ENCODE data around the gene ZNF277. TPM values are rescaled to one million over a fixed set of nuclear protein-coding genes. Genes with fewer than 3 reads are reported as not detected.

The ZNF277 gene
- total RNA-seq, 1 experiment from 2014 or later: 21.3 TPM

- TF ChIP-seq, protein P1, sequence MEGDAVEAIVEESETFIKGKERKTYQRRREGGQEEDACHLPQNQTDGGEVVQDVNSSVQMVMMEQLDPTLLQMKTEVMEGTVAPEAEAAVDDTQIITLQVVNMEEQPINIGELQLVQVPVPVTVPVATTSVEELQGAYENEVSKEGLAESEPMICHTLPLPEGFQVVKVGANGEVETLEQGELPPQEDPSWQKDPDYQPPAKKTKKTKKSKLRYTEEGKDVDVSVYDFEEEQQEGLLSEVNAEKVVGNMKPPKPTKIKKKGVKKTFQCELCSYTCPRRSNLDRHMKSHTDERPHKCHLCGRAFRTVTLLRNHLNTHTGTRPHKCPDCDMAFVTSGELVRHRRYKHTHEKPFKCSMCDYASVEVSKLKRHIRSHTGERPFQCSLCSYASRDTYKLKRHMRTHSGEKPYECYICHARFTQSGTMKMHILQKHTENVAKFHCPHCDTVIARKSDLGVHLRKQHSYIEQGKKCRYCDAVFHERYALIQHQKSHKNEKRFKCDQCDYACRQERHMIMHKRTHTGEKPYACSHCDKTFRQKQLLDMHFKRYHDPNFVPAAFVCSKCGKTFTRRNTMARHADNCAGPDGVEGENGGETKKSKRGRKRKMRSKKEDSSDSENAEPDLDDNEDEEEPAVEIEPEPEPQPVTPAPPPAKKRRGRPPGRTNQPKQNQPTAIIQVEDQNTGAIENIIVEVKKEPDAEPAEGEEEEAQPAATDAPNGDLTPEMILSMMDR (IDR thresholded peaks at IDR 0.05 in 2 of 3, conservative IDR thresholded peaks at IDR 0.05 in 1 of 3; ENCODE audit: borderline replicate concordance in 1 of 3, insufficient read depth in 1 of 3, low read depth in 2 of 3, low read length in 2 of 3): no peak
- no peak for TF ChIP-seq ELF1 (IDR thresholded peaks at IDR 0.05; ENCODE audit: borderline replicate concordance, low read depth)
These were observed 130.6 kb downstream of the ZNF277 start (continued) for GRCh38 chr7:112336936-112337576.

DNA sequence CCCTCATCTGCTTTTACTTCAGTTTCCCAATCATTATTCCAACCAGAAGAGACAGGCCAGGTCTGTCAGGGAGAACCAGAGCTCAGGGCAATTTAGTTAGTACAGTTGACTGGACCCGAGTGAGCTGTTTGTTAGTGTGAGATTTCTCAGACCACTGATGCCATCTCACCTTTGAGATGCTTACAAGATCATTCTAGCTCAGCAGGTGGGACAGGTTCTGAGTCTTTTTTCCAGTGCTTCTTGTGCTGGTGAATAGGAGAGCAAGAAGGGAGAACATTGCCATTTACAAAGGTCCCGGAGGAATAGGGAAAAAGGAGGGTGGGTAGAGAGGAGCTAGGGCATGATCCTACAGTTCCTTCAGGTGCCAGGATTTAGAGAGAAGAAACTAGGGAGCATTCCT is 131.4 kb downstream of the ZNF277 start:
- BruUV-seq (replicated peaks): no TSS peak
- no peaks in the 10 kb centered on the region for H3K4me1 ChIP-seq (ENCODE audit: control insufficient read depth in 1 of 2, insufficient read depth in 2 of 2, low read length in 2 of 2)
- no peaks in the 10 kb centered on the region for H4K20me1 ChIP-seq (ENCODE audit: insufficient read depth)
- no peaks in the 10 kb centered on the region for H3K79me2 ChIP-seq (ENCODE audit: insufficient read depth, low read length)
- H3K9me3 ChIP-seq (ENCODE audit: control insufficient read depth in 1 of 2, insufficient read depth in 1 of 2, low read depth in 1 of 2, low read length in 2 of 2): no peaks in the 10 kb centered on the region
- no peak overlapping the region for H3K9ac ChIP-seq (ENCODE audit: low read length)
- intact Hi-C loops (cut with micrococcal nuclease): no loop called here
- no peak for DNase-seq (ENCODE audit: low read depth, low spot score)
- H3K36me3 ChIP-seq (ENCODE audit: control insufficient read depth in 1 of 2, insufficient read depth in 2 of 2, low read length in 2 of 2): peaks cover 0 to 7% of the 10 kb centered on the region in 2 experiments; a peak in 1 of 4 replicates
- H3K4me2 ChIP-seq (ENCODE audit: low read length): no peak overlapping the region
- TF ChIP-seq, protein P2, sequence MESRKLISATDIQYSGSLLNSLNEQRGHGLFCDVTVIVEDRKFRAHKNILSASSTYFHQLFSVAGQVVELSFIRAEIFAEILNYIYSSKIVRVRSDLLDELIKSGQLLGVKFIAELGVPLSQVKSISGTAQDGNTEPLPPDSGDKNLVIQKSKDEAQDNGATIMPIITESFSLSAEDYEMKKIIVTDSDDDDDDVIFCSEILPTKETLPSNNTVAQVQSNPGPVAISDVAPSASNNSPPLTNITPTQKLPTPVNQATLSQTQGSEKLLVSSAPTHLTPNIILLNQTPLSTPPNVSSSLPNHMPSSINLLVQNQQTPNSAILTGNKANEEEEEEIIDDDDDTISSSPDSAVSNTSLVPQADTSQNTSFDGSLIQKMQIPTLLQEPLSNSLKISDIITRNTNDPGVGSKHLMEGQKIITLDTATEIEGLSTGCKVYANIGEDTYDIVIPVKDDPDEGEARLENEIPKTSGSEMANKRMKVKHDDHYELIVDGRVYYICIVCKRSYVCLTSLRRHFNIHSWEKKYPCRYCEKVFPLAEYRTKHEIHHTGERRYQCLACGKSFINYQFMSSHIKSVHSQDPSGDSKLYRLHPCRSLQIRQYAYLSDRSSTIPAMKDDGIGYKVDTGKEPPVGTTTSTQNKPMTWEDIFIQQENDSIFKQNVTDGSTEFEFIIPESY (IDR thresholded peaks at IDR 0.05; ENCODE audit: extremely low read depth, insufficient replicate concordance, low read length): no peak
- TF ChIP-seq SIN3A (IDR thresholded peaks at IDR 0.05; ENCODE audit: low read depth) (no peak), FOSL1 (IDR thresholded peaks at IDR 0.05; ENCODE audit: low read depth) (no peak), EGR1 (IDR thresholded peaks at IDR 0.05; ENCODE audit: low read depth) (no peak), EZH2phosphoT487 (IDR thresholded peaks at IDR 0.05; ENCODE audit: borderline replicate concordance) (no peak), SP1 (IDR thresholded peaks at IDR 0.05; ENCODE audit: low read depth) (no peak)
- no peak overlapping the region for H2AFZ ChIP-seq (ENCODE audit: low read depth, low read length, poor library complexity, severe bottlenecking)
- POLR2A ChIA-PET: no interaction called here
- no peak overlapping the region for H3K27ac ChIP-seq (ENCODE audit: low read depth, low read length)
- CTCF ChIA-PET: no interaction called here
- H3K9me2 ChIP-seq (ENCODE audit: insufficient read depth): no peaks in the 10 kb centered on the region
- no peak for ATAC-seq
- H3K27me3 ChIP-seq (ENCODE audit: insufficient read depth, low read length): no peaks in the 10 kb centered on the region
- RAD21 ChIA-PET (ENCODE audit: low non-redundant PET in 1 of 2, low total read pairs in 2 of 2, uncharacterized antibody in 2 of 2, unreplicated experiment in 2 of 2): no interaction called here
- no peak overlapping the region for H3K4me3 ChIP-seq (replicated peaks in 1 of 2; ENCODE audit: low read depth in 1 of 2, low read length in 2 of 2)

All from HCT116 (cell line).